GM12865 (cell line): Measurements from ENCODE around the gene SPECC1L.
"Not testable (repeated sequence)": the region's sequence is repeated elsewhere in the genome, so short reads cannot be mapped to it uniquely, and the experiment has no call there.

Source experiments
- DNase-seq: peaks from one replicate; pipeline ENCODE4 v3.0.0; 2010; ENCODE audit warnings: low read depth
- H3K4me3 ChIP-seq: 2 replicates; pipeline ENCODE4 v1.5.1; 2011; ENCODE audit warnings: mild to moderate bottlenecking, low read depth, low read length, control low read depth
- TF ChIP-seq, protein P1 (sequence below): IDR thresholded peaks from 2 replicates; pipeline ENCODE4 v1.5.1; 2011; ENCODE audit warnings: low read length, control low read depth, low read depth, inconsistent platforms; ENCODE audit not compliant: insufficient read depth; ENCODE audit errors: missing control alignments

Gene SPECC1L

GRCh38 chr22:24256136-24256535 is 14.5 kb upstream of the SPECC1L start:
- not testable (repeated sequence) for DNase-seq, H3K4me3 ChIP-seq

- H3K4me3 ChIP-seq, DNase-seq: not testable (repeated sequence)
Observed at GRCh38 chr22:24256736-24257135, 13.9 kb upstream of the SPECC1L start.

DNA sequence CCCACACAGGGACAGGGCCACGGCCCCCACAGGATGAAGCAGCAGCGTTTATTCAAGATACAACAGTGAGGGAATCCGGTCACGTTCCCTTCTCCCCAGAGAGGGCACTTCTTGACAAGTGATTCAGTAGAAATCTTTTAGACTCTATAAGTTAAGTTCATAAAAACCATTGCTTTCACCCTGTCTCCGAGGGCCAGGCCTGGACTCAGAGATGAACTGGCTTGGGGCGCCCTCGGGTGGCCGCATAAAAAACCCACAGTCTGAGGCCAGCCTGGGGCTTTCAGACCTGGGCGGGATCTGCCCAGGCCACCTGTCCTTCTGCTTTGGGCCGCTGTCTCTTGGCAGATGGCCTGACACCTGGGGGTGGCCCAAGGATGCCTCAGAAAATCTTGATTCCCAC is 11.2 kb upstream of the SPECC1L start:
- TF ChIP-seq, protein P1, sequence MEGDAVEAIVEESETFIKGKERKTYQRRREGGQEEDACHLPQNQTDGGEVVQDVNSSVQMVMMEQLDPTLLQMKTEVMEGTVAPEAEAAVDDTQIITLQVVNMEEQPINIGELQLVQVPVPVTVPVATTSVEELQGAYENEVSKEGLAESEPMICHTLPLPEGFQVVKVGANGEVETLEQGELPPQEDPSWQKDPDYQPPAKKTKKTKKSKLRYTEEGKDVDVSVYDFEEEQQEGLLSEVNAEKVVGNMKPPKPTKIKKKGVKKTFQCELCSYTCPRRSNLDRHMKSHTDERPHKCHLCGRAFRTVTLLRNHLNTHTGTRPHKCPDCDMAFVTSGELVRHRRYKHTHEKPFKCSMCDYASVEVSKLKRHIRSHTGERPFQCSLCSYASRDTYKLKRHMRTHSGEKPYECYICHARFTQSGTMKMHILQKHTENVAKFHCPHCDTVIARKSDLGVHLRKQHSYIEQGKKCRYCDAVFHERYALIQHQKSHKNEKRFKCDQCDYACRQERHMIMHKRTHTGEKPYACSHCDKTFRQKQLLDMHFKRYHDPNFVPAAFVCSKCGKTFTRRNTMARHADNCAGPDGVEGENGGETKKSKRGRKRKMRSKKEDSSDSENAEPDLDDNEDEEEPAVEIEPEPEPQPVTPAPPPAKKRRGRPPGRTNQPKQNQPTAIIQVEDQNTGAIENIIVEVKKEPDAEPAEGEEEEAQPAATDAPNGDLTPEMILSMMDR = peak; percentile 48
- peak; percentile 86 for DNase-seq
- not testable (repeated sequence) for H3K4me3 ChIP-seq

DNA sequence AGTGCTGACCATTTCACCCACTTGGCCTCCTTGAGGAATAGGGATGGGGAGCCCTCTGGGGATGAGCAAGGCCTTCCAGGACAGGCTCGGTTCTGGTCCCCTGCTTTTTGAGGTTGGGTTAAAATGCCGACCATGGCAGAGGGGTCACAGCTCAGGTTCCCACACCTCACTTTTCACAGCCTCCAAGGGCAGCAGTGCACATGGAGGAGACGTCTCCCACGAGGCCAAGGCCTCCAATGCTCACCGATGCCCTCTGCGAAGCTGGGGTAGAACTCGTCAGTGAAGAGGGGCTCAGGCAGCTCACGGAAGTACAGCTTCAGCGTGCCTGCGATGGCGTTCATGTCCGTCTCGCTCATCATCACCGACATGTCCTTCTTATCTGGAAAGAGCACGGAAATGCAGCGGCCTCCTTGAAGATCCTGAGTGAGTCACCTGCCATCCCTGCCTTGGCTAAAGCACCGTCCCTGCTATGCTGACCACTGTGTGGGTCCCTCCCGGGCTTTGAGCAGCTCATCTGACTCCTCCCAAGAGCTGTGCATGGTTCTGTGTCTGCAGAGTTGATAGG is 8.4 kb upstream of the SPECC1L start:
- DNase-seq, H3K4me3 ChIP-seq: not testable (repeated sequence)

- DNase-seq, H3K4me3 ChIP-seq: not testable (repeated sequence)
Observed at GRCh38 chr22:24263479-24263878, 7.2 kb upstream of the SPECC1L start.

GRCh38 chr22:24264329-24264896 is 6.2 kb upstream of the SPECC1L start:
- DNase-seq = not testable (repeated sequence)
- peak overlapping the region; percentile 10; the same call in 1 of the 2 replicates for H3K4me3 ChIP-seq

- TF ChIP-seq, protein P1 = no peak
- H3K4me3 ChIP-seq = no peak overlapping the region
- DNase-seq = no peak
Observed at GRCh38 chr22:24265734-24266133, 4.9 kb upstream of the SPECC1L start.

GRCh38 chr22:24266495-24266894 is 4.1 kb upstream of the SPECC1L start:
- not testable (repeated sequence) for H3K4me3 ChIP-seq

DNA sequence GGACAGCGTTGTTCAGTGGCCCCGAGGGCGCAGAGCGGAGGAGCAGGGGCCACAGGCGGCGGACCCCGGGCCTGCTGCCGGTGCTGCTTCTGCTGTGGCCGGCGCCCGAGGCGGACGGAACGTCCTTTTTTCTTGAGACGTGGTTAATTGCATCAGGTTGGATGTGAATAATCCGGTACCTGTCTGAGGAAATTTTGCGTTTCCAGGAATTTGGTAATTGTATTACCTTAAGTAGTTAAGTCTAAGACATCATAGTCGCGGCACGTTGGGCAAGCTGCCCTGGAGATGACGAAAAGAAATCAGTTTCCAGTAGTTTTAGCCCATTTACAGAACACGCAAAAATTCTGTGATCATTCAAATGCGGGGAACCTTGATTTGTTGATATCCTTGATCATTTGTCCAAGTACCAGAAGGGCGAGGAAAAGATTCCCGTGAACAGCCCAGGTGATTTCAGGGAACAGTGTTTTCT is 789 bp downstream of the SPECC1L start:
- TF ChIP-seq, protein P1 = no peak
- DNase-seq = no peak
- peak overlapping the region; percentile 99 for H3K4me3 ChIP-seq

More at GRCh38 chr22:24266495-24266894, 4.1 kb upstream of the SPECC1L start:
- not testable (repeated sequence) for DNase-seq

DNA sequence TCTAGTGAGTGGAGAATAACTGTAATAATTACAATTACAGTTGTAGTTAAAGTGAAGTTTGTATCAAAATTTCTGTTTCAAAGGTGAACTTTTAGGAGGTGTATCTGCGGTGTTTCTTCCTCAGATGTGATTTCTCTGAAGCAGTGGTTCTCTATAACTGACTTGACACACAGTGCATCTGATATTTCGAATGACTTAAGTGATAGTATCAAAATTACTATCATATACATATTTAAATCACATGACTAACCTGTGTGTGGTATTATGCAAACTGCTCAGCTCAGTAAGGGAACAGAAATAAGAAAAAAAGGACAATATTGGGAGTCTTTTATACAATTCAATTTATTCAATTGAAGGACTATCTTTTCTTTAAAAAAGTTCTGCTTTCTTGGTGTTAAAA is 2.4 kb downstream of the SPECC1L start:
- DNase-seq = peak; percentile 5
- H3K4me3 ChIP-seq = peak overlapping the region; percentile 99

- DNase-seq = peak; percentile 49
- H3K4me3 ChIP-seq = peak overlapping the region; percentile 20; the same call in 1 of the 2 replicates
Observed at GRCh38 chr22:24273906-24274305, 3.3 kb downstream of the SPECC1L start.

GRCh38 chr22:24274696-24275405 is 4.2 kb downstream of the SPECC1L start:
- peak; percentile 18 for DNase-seq
- H3K4me3 ChIP-seq = not testable (repeated sequence)

DNA sequence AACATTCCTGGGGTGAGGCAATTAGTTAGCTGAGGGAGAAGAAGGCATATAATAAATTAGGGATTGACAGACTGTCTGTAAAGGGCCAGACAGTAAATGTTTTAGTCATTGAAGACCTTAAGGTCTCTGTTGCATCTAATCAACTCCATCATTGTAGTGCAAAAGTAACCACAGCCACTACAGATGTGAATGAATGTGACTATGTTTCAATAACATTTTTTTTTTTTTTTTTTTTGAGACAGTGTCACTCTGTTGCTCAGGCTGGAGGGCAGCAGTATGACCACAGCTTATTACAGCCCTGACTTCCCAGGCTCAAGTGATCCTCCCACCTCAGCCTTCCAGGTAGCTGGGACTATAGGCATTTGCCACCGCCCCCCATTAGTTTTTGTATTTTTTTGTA is 9.7 kb downstream of the SPECC1L start:
- not testable (repeated sequence) for DNase-seq, H3K4me3 ChIP-seq
